Measurements from ENCODE around the gene VIPR2.
"Not testable (repeated sequence)": the region's sequence is repeated elsewhere in the genome, so short reads cannot be mapped to it uniquely, and the experiment has no call there.

VIPR2 gene

GRCh38 chr7:159094023-159094740 is 50.5 kb downstream of the VIPR2 start:
- DNase-seq (ENCODE audit: low read depth in 2 of 2) = no peak

GRCh38 chr7:159093351-159093971 is 51.2 kb downstream of the VIPR2 start:
- DNase-seq (ENCODE audit: low read depth in 2 of 2) = no peak

- DNase-seq (ENCODE audit: low read depth in 2 of 2) = no peak
These were observed 52.0 kb downstream of the VIPR2 start for GRCh38 chr7:159092701-159093121.

- no peak for DNase-seq (ENCODE audit: low read depth in 2 of 2)
These were observed 52.9 kb downstream of the VIPR2 start for GRCh38 chr7:159091480-159092475.

GRCh38 chr7:159091041-159091440 is 53.6 kb downstream of the VIPR2 start:
- no peak for DNase-seq (ENCODE audit: low read depth in 2 of 2)

GRCh38 chr7:159088016-159088865 is 56.4 kb downstream of the VIPR2 start:
- DNase-seq (ENCODE audit: low read depth in 2 of 2) = no peak

GRCh38 chr7:159086301-159086925 is 58.3 kb downstream of the VIPR2 start:
- DNase-seq (ENCODE audit: low read depth in 2 of 2) = no peak

GRCh38 chr7:159084069-159084801 is 60.4 kb downstream of the VIPR2 start:
- no peak for DNase-seq (ENCODE audit: low read depth in 2 of 2)

GRCh38 chr7:159083698-159084068 is 61.0 kb downstream of the VIPR2 start:
- DNase-seq (ENCODE audit: low read depth in 2 of 2) = no peak

- no peak for DNase-seq (ENCODE audit: low read depth in 2 of 2)
These were observed 61.5 kb downstream of the VIPR2 start for GRCh38 chr7:159083001-159083697.

GRCh38 chr7:159082075-159082474 is 62.6 kb downstream of the VIPR2 start:
- DNase-seq (ENCODE audit: low read depth in 2 of 2) = not testable (repeated sequence)

- DNase-seq (ENCODE audit: low read depth in 2 of 2) = no peak
These were observed 65.8 kb downstream of the VIPR2 start for GRCh38 chr7:159078911-159079270.

- DNase-seq (ENCODE audit: low read depth in 2 of 2) = no peak
These were observed 66.3 kb downstream of the VIPR2 start for GRCh38 chr7:159078193-159078910.

- no peak for DNase-seq (ENCODE audit: low read depth in 2 of 2)
These were observed 68.3 kb downstream of the VIPR2 start for GRCh38 chr7:159076333-159076732.

GRCh38 chr7:159075563-159076238 is 69.0 kb downstream of the VIPR2 start:
- no peak for DNase-seq (ENCODE audit: low read depth in 2 of 2)

- no peak for DNase-seq (ENCODE audit: low read depth in 2 of 2)
These were observed 73.4 kb downstream of the VIPR2 start for GRCh38 chr7:159071260-159071659.

- no peak for DNase-seq (ENCODE audit: low read depth in 2 of 2)
These were observed 74.1 kb downstream of the VIPR2 start for GRCh38 chr7:159070431-159071148.

All from stimulated activated CD8-positive, alpha-beta memory T cell treated with anti-CD3 and anti-CD28 coated beads, Interleukin-15, amount 100 ng/mL, for 48 hours (primary cell).